Panc1 (cell line): ENCODE measurements around the gene LANCL1. TPM values are rescaled to one million over a fixed set of nuclear protein-coding genes. Genes with fewer than 3 reads are reported as not detected.

Source experiments
- ATAC-seq: fragments of 200-7000 bp; cut with Tn5 transposase; 2 replicates; pipeline ENCODE4 v1.9.1; 2020; ENCODE audit warnings: mild to moderate bottlenecking, moderate library complexity
- BruUV-seq: library from RNA; stranded (reverse); fragments of 400-500 nt; replicated peaks from 2 replicates; lab custom pipeline; 2021; lab: Mats Ljungman, UMichigan
- CTCF ChIA-PET: fragments of 300-600 bp; sonication (Branson Sonifier 250); formaldehyde crosslinking; loops from one replicate; lab custom pipeline; 2022; ENCODE audit warnings: antibody characterized with exemption; lab: Charles Lee
- POLR2A ChIA-PET: fragments of 300-600 bp; sonication (Branson Sonifier 250); formaldehyde crosslinking; loops from one replicate; lab custom pipeline; 2022; ENCODE audit warnings: antibody characterized with exemption; lab: Charles Lee
- DNase-seq: peaks from one replicate; pipeline ENCODE4 v3.0.0-alpha.2; 2010; ENCODE audit warnings: low read depth, low spot score
- H3K27ac ChIP-seq: 2 replicates; pipeline ENCODE4 v1.5.1; 2011; ENCODE audit warnings: mild to moderate bottlenecking, low read length, inconsistent platforms
- H3K27me3 ChIP-seq: fragments of 200-500 bp; sonication (Bioruptor generic); 2 replicates; pipeline ENCODE4 v1.6.0; 2014; ENCODE audit warnings: low read length, inconsistent platforms; ENCODE audit not compliant: control insufficient read depth, insufficient read depth
- H3K36me3 ChIP-seq: fragments of 200-500 bp; sonication (Bioruptor generic); 2 replicates; pipeline ENCODE4 v1.5.1; 2014; ENCODE audit warnings: inconsistent platforms, mild to moderate bottlenecking, low read length, moderate library complexity; ENCODE audit not compliant: control insufficient read depth, insufficient read depth
- H3K4me1 ChIP-seq: 2 replicates; pipeline ENCODE4 v1.5.1; 2011; ENCODE audit warnings: inconsistent platforms, mild to moderate bottlenecking, low read length, moderate library complexity; ENCODE audit not compliant: control insufficient read depth, insufficient read depth
- H3K4me3 ChIP-seq, 2 experiments: 2 replicates each; pipeline ENCODE4 v1.5.1; 2011 to 2012; ENCODE audit warnings: low read depth in 2 of 2, low read length in 2 of 2, mild to moderate bottlenecking in 2 of 2, inconsistent platforms in 1 of 2, moderate library complexity in 1 of 2
- H3K9me3 ChIP-seq: fragments of 200-500 bp; sonication (Bioruptor generic); 2 replicates; pipeline ENCODE4 v1.5.1; 2014; ENCODE audit warnings: low read depth, mild to moderate bottlenecking, inconsistent platforms, low read length, moderate library complexity; ENCODE audit not compliant: control insufficient read depth, insufficient read depth
- CTCF ChIP-seq: fragments of 450-650 bp; IDR thresholded peaks from 2 replicates; pipeline ENCODE4 v1.5.1; 2017; ENCODE audit warnings: mild to moderate bottlenecking
- POLR2AphosphoS5 ChIP-seq: IDR thresholded peaks from 2 replicates; pipeline ENCODE4 v1.6.1; 2012; ENCODE audit warnings: mild to moderate bottlenecking, low read depth, low read length, moderate library complexity
- REST ChIP-seq, 2 experiments: IDR thresholded peaks; 2 replicates each; pipeline ENCODE4 v1.6.1; 2011 to 2012; ENCODE audit warnings: low read depth in 2 of 2, control low read depth in 1 of 2, low read length in 1 of 2, mild to moderate bottlenecking in 1 of 2, moderate library complexity in 1 of 2; ENCODE audit not compliant: insufficient read depth in 1 of 2
- SIN3A ChIP-seq: IDR thresholded peaks from 2 replicates; pipeline ENCODE4 v1.6.1; 2012; ENCODE audit warnings: low read depth, mild to moderate bottlenecking, low read length, moderate library complexity, borderline replicate concordance; ENCODE audit not compliant: insufficient read depth
- TCF7L2 ChIP-seq: IDR thresholded peaks from 2 replicates; pipeline ENCODE4 v1.6.1; 2011; ENCODE audit warnings: mild to moderate bottlenecking, low read depth, low read length, inconsistent platforms
- in situ Hi-C: cut with HindIII; loops from 2 replicates; pipeline ENCODE4 v1.10.0; 2016; ENCODE audit warnings: low sequenced_read_pairs, low pct_unique_long_range_greater_than_20kb
- intact Hi-C: fragments of 100-400 bp; cut with micrococcal nuclease; formaldehyde crosslinking; loops from one replicate; pipeline ENCODE4 v1.10.0; 2022; ENCODE audit not compliant: unreplicated experiment
- total RNA-seq: library from RNA; stranded (reverse); gene quantifications from one replicate; pipeline ENCODE4 v1.2.1, GENCODE V29; 2021; ENCODE audit not compliant: unreplicated experiment

LANCL1 gene
- total RNA-seq, 1 experiment from 2014 or later, result 42.8 TPM

DNA sequence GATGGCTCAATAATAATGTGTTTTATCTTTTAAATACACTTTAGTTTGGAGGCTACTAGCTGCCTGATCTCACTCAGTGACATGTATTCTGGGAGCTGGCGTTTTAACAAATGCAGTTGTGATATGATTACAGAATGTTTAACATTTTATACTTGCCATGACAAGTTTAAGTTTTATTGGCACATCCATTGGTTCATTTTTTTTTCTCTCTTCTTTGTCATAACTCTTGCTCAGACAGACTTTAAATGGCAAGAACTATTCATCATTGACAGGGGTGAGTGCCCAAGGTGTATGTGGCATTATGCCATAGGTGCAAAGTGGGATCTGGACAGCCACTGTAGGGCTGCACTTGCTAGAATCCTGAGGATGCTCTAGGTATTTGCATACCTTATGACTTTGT is 89.5 kb downstream of the LANCL1 start:
- CTCF ChIA-PET, result interaction anchor here (0.7 kb wide), 1 partner anchor 233 kb away, joined by 3 read pairs; no protein-coding TSS in a partner anchor
- H3K27me3 ChIP-seq, result no peaks in the 10 kb centered on the region

More for the DNA sequence above, 89.5 kb downstream of the LANCL1 start:
- TF ChIP-seq CTCF (no peak), SIN3A (no peak), POLR2AphosphoS5 (no peak), REST (IDR thresholded peaks at IDR 0.05; ENCODE audit: insufficient read depth in 1 of 2, low read depth in 2 of 2, low read length in 1 of 2) (no peak), TCF7L2 (no peak)
- in situ Hi-C loops, result no loop called here
- Histone ChIP-seq H3K4me3 (no peak overlapping the region), H3K9me3 (no peaks in the 10 kb centered on the region), H3K27ac (no peak overlapping the region), H3K4me1 (no peaks in the 10 kb centered on the region), H3K36me3 (no peaks in the 10 kb centered on the region)
- BruUV-seq, result no TSS peak
- POLR2A ChIA-PET, result no interaction called here
- no peak for ATAC-seq
- no peak for DNase-seq
- intact Hi-C loops, result no loop called here

Other genes starting within 250 kb of the LANCL1 start
- gene MYL1, start 161.6 kb downstream of the LANCL1 start, total RNA-seq, result not detected
- 5.1 TPM for gene CPS1, start 79.8 kb upstream of the LANCL1 start, total RNA-seq